T-helper 1 cell treated with Interleukin-12 subunit alpha and Interleukin-12 subunit beta and Interleukin-4 antibody, amounts not matched to agents 30 μg/mL and 1 μg/mL, for 36 hours (primary cell): Measurements from ENCODE around the gene RAD1.
"Not testable (repeated sequence)": the region's sequence is repeated elsewhere in the genome, so short reads cannot be mapped to it uniquely, and the experiment has no call there.

Source experiments
- H3K27ac Mint-ChIP-seq: one replicate; pipeline ENCODE4 v1.8.0; 2021; ENCODE audit warnings: mild to moderate bottlenecking, mixed read lengths
- H3K27me3 Mint-ChIP-seq: one replicate; pipeline ENCODE4 v1.8.0; 2021; ENCODE audit warnings: low read depth, mixed read lengths
- H3K36me3 Mint-ChIP-seq: one replicate; pipeline ENCODE4 v1.8.0; 2021; ENCODE audit warnings: low read depth, mixed read lengths
- H3K4me1 Mint-ChIP-seq: one replicate; pipeline ENCODE4 v1.8.0; 2021; ENCODE audit warnings: low read depth, mixed read lengths
- H3K4me3 Mint-ChIP-seq: one replicate; pipeline ENCODE4 v1.8.0; 2021; ENCODE audit warnings: mild to moderate bottlenecking, moderate library complexity, mixed read lengths
- H3K9me3 Mint-ChIP-seq: one replicate; pipeline ENCODE4 v1.8.0; 2021; ENCODE audit warnings: mixed read lengths

RAD1 gene

DNA sequence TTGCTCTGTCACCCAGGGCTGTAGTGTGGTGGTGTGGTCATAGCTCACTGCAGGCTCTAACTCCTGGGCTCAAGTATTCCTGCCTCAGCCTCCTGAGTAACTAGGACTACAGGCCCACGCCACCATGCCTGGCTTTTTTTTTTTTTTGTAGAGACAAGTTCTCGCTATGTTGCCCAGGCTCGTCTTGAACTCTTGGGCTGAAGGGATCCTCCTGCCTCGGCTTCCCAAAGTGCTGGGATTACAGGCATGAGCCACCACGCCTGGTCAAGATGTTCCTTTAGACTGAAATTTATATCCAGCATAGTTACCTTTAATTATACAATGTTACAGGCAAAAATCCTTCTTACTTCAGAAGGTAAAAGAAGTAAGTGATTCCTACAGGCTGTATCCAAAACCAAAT is 12.5 kb upstream of the RAD1 start:
- Mint-ChIP-seq H3K9me3 (no peaks in the 10 kb centered on the region), H3K4me3 (no peak overlapping the region), H3K27ac (no peak overlapping the region), H3K36me3 (peaks cover 33% of the 10 kb centered on the region), H3K27me3 (no peaks in the 10 kb centered on the region), H3K4me1 (peaks cover 36% of the 10 kb centered on the region)

DNA sequence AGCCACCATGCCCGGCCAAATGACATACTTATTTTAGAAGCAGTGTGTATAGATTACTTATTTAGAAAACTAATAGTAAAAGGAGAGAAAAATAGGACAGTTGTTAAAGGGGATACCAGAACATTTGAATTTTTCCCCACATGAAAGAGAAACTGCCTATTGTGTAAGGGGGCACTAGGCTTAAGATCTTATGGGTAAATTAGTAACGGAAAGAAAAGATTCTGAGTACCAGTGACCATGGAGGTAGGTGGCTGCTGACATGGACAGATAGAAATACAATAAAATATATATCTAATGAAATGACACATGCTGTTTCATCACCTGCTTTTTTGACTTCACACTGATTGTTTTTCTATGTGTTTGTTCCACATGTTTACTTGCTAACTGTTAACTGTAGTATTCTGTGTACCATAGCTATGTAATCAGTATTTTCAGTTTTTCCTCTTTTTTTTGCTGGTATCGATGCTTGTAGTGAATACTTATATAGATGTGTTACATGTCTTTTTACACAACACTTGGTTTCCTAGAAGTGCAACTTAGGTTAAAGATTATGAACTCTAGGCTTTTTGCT is 11.1 kb upstream of the RAD1 start:
- no peaks in the 10 kb centered on the region for H3K9me3 Mint-ChIP-seq
- H3K4me3 Mint-ChIP-seq = no peak overlapping the region
- H3K27ac Mint-ChIP-seq = no peak overlapping the region
- H3K27me3 Mint-ChIP-seq = no peaks in the 10 kb centered on the region
- H3K4me1 Mint-ChIP-seq = peaks cover 29% of the 10 kb centered on the region
- peaks cover 37% of the 10 kb centered on the region for H3K36me3 Mint-ChIP-seq

DNA sequence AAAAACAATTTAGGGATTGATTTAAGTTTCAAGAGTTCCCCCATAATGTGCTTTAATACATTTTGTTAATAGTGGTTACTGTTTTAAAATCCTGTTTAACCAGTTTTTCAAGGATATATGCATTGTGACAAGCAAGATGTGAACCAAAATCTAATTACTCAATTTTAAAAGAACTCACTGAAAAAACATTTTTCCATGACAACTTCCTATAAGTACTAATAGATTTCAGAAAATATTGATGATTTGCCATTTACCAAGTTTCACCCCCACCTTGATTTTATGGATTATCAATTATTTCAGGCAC is 9.1 kb upstream of the RAD1 start:
- H3K27ac Mint-ChIP-seq = peak overlapping the region; percentile 26
- H3K4me3 Mint-ChIP-seq = no peak overlapping the region

DNA sequence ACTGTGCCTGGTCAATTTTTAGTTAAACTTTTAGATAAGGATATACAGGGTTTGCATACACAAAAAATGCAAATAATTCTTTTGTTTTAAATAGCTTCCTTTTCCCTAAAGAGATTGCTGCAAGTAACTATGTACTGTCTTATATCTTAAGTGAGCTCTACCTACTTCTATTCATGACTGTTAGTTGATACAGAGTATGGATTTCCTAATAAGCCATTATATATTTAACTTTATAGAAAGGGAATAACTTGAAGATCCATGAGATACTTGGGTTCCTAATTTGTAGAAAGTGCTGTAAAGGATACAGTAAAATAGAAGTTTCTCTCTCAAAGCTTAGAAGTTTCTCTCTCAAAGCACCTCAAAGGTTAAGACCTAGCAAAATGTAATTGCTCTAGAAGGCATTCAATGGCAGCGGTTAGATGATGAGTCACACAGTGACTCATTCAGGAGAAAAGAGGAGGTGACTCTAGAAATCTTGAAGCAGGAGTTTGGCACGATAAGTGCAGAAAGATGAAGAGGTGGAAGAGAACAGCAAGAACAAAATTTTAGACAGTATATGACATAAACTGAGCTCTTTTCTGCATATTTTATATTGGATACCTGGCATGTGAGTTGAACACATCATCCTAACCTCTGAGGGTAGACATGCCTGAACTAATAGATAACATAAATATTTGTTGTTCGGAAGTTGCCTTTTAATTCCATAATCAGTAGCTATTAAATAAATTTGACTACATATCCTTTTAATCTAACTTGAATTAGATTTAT is 8.6 kb upstream of the RAD1 start:
- no peaks in the 10 kb centered on the region for H3K27me3 Mint-ChIP-seq
- peak overlapping the region; percentile 23 for H3K4me3 Mint-ChIP-seq
- H3K9me3 Mint-ChIP-seq = no peaks in the 10 kb centered on the region
- H3K27ac Mint-ChIP-seq = peak overlapping the region; percentile 65
- H3K36me3 Mint-ChIP-seq = peaks cover 38% of the 10 kb centered on the region
- peaks cover 17% of the 10 kb centered on the region for H3K4me1 Mint-ChIP-seq

More for the DNA sequence above, 9.1 kb upstream of the RAD1 start:
- Mint-ChIP-seq H3K4me1 (peaks cover 19% of the 10 kb centered on the region), H3K36me3 (peaks cover 38% of the 10 kb centered on the region), H3K9me3 (no peaks in the 10 kb centered on the region), H3K27me3 (no peaks in the 10 kb centered on the region)

DNA sequence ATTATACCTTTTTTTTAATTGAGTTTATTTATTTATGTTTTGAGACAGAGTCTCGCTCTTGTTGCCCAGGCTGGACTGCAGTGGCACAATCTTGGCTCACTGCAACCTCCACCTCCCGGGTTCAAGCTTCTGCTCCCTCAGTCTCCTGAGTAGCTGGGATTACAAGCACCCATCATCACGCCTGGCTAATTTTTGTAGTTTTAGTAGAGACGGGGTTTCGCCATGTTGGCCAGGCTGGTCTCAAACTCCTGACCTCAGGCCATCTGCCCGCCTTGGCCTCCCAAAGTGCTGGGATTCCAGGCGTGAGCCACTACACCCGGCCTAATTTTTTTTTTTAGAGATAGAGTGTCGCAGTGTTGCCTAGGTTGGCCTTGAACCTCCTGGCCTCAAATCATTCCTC is 8.0 kb upstream of the RAD1 start:
- not testable (repeated sequence) for H3K27me3 Mint-ChIP-seq, H3K4me3 Mint-ChIP-seq, H3K27ac Mint-ChIP-seq, H3K9me3 Mint-ChIP-seq
- Mint-ChIP-seq H3K36me3 (peaks cover 38% of the 10 kb centered on the region), H3K4me1 (peaks cover 15% of the 10 kb centered on the region)

DNA sequence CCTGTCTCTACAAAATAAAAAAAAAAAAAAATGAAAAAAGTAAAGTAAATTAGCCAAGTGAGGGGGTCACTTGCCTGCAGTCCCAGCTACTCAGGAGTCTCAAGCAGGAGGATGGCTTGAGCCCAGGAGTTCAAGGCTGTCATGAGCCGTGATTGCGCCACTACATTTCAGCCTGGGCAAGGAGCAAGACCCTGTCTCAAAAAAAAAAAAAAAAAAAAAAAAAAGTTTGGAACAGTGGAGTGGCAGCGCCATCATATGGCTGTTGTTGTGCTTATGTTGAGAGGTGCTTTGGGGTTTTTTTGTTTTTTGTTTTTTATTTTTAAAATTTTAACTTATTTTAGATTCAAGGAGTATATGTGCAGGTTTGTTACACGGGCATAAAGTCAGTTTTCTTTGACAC is 3.8 kb upstream of the RAD1 start:
- no peaks in the 10 kb centered on the region for H3K9me3 Mint-ChIP-seq
- H3K4me1 Mint-ChIP-seq = peaks cover 28% of the 10 kb centered on the region
- no peak overlapping the region for H3K4me3 Mint-ChIP-seq
- no peaks in the 10 kb centered on the region for H3K27me3 Mint-ChIP-seq
- no peak overlapping the region for H3K27ac Mint-ChIP-seq
- peaks cover 26% of the 10 kb centered on the region for H3K36me3 Mint-ChIP-seq

DNA sequence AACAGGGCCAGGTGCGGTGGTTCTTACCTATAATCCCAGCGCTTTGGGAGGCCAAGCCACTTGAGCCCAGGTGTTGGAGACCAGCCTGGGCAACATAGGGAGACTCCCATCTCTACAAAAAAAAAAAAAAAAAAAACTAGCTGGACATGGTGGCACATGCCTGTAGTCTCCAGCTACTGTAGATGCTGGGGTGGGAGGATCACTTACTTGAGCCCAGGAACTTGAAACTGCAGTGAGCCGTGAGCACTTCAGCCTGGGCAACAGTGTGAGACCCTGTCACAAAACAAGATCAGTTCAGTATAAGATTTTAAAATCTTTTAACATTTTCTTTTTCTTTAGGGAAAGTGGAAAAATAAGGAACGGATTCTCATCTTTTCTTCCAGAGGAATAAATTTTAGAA is 2.7 kb upstream of the RAD1 start:
- H3K4me3 Mint-ChIP-seq = no peak overlapping the region
- no peak overlapping the region for H3K27ac Mint-ChIP-seq
- peaks cover 19% of the 10 kb centered on the region for H3K36me3 Mint-ChIP-seq
- H3K27me3 Mint-ChIP-seq = no peaks in the 10 kb centered on the region
- H3K4me1 Mint-ChIP-seq = peaks cover 27% of the 10 kb centered on the region
- H3K9me3 Mint-ChIP-seq = no peaks in the 10 kb centered on the region

DNA sequence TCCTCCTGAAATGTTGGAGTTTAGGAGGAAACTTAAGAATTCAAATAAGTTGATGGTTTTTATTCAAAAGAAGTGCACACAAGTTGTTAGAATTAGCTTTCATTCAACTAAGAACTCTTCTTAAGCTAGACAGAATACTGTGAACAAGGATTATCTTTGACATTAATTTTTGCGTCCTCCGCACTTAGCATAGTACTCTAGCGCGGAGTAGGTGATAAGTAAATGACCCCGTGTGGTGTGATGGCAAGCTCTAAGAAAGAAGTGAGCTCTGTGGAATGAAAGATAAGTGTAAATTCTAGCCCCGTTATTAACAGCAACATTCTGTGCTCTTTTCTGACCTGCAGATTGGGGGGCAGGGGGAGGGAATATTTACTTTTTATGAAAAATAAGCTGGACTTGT is 1.2 kb upstream of the RAD1 start:
- Mint-ChIP-seq H3K9me3 (no peaks in the 10 kb centered on the region), H3K4me3 (no peak overlapping the region), H3K27ac (peak overlapping the region; percentile 54), H3K4me1 (peaks cover 29% of the 10 kb centered on the region), H3K27me3 (no peaks in the 10 kb centered on the region), H3K36me3 (peaks cover 20% of the 10 kb centered on the region)

DNA sequence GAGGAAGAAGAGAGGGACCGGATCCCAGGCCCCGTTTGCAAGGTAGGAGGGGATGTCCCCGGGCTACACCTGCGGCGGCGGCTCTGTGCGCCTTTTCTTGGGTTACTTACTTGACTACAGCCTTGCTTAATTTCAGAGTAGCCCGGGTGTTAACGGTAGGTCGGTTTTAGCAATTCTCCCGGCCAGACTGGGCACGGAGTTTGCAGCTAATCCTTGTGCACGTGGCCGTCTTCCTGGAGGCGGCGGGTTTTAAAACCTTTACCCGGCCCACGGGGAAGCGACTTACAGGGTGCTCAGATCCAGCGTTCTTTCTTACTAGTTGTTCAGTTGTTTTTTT is 520 bp upstream of the RAD1 start:
- H3K27me3 Mint-ChIP-seq = no peaks in the 10 kb centered on the region
- peaks cover 29% of the 10 kb centered on the region for H3K4me1 Mint-ChIP-seq
- no peak overlapping the region for H3K4me3 Mint-ChIP-seq
- peaks cover 22% of the 10 kb centered on the region for H3K36me3 Mint-ChIP-seq
- H3K9me3 Mint-ChIP-seq = no peaks in the 10 kb centered on the region
- H3K27ac Mint-ChIP-seq = no peak overlapping the region

DNA sequence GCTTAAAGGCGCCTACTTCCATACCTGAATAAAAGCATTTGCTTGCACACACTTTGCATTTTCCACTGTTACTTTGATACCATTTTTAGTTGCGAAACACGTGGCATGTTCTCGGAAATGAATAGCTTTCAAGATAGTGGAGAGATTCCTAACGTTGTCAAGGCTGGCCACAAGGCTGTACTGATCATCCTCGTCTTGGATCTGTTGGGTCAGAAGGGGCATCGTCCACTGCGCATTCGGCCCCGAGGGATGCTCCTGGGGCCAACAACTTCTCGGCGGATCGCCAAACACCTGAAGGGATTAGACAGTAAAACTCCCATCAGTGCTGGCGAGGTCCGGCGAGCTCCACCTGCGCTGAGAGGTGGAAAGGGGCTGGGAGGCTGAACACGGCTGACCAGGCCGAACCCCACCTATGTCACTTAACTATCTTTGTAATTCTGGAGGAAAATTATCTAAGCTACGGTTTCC is 599 bp downstream of the RAD1 start:
- peaks cover 23% of the 10 kb centered on the region for H3K36me3 Mint-ChIP-seq
- H3K27ac Mint-ChIP-seq = no peak overlapping the region
- H3K9me3 Mint-ChIP-seq = no peaks in the 10 kb centered on the region
- no peaks in the 10 kb centered on the region for H3K27me3 Mint-ChIP-seq
- no peak overlapping the region for H3K4me3 Mint-ChIP-seq
- peaks cover 29% of the 10 kb centered on the region for H3K4me1 Mint-ChIP-seq

DNA sequence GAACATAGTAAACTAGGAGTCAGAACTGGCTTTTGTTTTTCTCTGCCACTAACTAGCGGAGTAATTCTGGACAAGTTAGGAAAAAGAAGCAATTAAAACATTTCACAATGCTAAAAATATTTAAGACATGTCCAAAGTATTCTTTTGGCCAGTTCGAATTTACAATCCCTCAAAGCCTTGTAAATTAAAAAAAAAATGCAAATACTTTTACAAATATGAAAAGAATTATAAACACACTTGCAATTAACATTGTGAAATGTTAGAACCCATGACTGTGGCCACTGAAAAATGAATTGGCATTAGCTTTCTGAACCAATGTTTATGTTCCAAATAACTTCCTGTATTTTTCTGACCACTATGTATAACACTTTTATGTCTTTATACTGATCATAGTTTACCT is 2.2 kb downstream of the RAD1 start:
- peaks cover 26% of the 10 kb centered on the region for H3K36me3 Mint-ChIP-seq
- peaks cover 29% of the 10 kb centered on the region for H3K4me1 Mint-ChIP-seq
- H3K4me3 Mint-ChIP-seq = no peak overlapping the region
- H3K27ac Mint-ChIP-seq = no peak overlapping the region
- H3K9me3 Mint-ChIP-seq = no peaks in the 10 kb centered on the region
- no peaks in the 10 kb centered on the region for H3K27me3 Mint-ChIP-seq

DNA sequence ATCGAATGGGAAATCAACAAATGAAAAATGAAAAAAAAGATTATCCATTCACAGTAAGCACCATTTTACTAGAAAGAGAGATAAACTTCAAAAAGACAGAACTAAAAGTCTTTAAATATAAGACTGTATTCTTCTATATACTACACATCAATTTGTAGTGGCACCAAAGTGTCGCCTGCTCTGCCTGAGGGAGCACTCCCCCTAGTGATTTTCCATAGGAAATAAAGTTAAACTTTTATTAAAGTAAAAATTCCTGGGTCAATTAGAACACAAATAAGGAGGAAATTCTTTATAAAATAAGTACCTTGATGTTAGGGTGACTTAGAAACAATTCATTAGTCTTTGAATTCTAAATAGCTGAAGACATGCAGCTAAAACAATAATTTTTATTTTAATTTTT is 9.7 kb downstream of the RAD1 start:
- Mint-ChIP-seq H3K27me3 (no peaks in the 10 kb centered on the region), H3K4me3 (no peak overlapping the region), H3K27ac (no peak overlapping the region), H3K9me3 (no peaks in the 10 kb centered on the region), H3K36me3 (peaks cover 7% of the 10 kb centered on the region), H3K4me1 (no peaks in the 10 kb centered on the region)

DNA sequence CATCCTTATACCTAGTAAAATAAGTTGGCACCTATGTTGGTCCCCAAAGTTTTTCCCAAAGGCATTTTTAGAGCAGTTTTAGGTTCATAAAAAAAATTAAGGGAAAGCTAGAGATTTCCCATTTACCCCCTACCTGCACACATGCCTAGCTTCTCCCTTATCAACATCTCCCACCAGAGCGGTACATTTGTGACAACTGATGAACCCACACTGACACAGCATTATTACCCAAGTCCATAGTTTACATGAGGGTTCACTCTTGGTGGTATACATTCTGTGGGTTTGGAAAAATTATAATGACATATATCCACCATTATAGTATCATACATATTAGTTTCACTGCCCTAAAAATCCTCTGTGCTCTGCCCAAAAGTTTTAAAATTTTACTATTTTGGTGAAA is 12.0 kb downstream of the RAD1 start:
- H3K27ac Mint-ChIP-seq = no peak overlapping the region
- H3K4me1 Mint-ChIP-seq = no peaks in the 10 kb centered on the region
- H3K27me3 Mint-ChIP-seq = no peaks in the 10 kb centered on the region
- no peak overlapping the region for H3K4me3 Mint-ChIP-seq
- no peaks in the 10 kb centered on the region for H3K36me3 Mint-ChIP-seq
- H3K9me3 Mint-ChIP-seq = no peaks in the 10 kb centered on the region

DNA sequence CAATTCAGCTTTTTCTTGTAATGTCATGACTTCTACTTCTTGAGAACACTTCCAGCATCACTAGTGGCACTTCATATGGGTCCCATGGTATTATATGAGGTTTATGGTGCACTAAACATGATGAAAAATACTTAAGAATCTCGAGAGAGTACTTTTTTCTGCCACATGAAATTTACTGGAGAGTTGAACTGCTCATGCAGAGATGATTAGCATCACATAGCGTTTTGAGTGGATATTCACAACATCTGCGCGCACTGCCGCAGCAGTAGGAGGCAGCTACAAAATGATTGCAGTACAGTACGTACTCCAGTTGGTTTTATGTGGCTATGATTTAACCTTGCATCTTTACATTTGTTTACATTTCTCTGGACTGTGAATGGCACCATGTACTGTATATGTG is 14.7 kb downstream of the RAD1 start:
- no peaks in the 10 kb centered on the region for H3K27me3 Mint-ChIP-seq
- no peaks in the 10 kb centered on the region for H3K36me3 Mint-ChIP-seq
- no peaks in the 10 kb centered on the region for H3K9me3 Mint-ChIP-seq
- no peak overlapping the region for H3K4me3 Mint-ChIP-seq
- no peaks in the 10 kb centered on the region for H3K4me1 Mint-ChIP-seq
- H3K27ac Mint-ChIP-seq = no peak overlapping the region

DNA sequence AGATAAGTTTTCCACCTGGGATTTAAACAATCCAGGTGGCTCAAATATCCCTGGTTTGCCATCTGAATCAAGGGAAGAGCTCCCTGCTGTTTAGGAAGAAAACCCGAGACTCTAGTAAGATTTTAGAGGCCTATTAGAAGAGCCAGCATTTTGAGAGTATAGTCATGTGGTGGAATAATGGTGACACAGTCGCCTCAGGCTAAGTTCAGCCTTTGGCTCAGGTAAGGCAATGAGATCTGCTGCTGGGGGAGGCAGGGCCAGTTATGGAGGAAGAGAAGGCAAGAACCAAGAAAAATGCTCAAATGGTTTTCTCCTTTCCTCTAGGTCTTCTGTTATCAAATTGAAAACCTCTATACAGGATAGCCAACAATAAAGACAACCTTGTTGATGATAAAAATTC is 16.2 kb downstream of the RAD1 start:
- H3K27ac Mint-ChIP-seq = no peak overlapping the region
- no peak overlapping the region for H3K4me3 Mint-ChIP-seq
- H3K4me1 Mint-ChIP-seq = no peaks in the 10 kb centered on the region
- no peaks in the 10 kb centered on the region for H3K36me3 Mint-ChIP-seq
- H3K27me3 Mint-ChIP-seq = no peaks in the 10 kb centered on the region
- H3K9me3 Mint-ChIP-seq = no peaks in the 10 kb centered on the region
